Activated CD8-positive, alpha-beta T cell treated with anti-CD3 and anti-CD28 coated beads, Interleukin-2, amount 10 ng/mL, durations not matched to agents 7 days and 5 days (primary cell): ENCODE measurements around the gene NTMT2. TPM values are rescaled to one million over a fixed set of nuclear protein-coding genes. Genes with fewer than 3 reads are reported as not detected.
A peak's percentile ranks its signal among the peaks of the same experiment; 100 is the strongest.
"Not testable (repeated sequence)": the region's sequence is repeated elsewhere in the genome, so short reads cannot be mapped to it uniquely, and the experiment has no call there.

Experiments
- ATAC-seq: fragments of 150-1000 bp; cut with Tn5 transposase; one replicate; pipeline ENCODE4 v1.10.0; 2021; ENCODE audit warnings: moderate library complexity
- CTCF ChIA-PET: fragments of 350-600 bp; sonication (Branson Sonifier 250); formaldehyde crosslinking; loops from one replicate; lab custom pipeline; 2021; ENCODE audit warnings: antibody characterized with exemption; lab: Charles Lee
- POLR2A ChIA-PET: fragments of 350-600 bp; sonication (Branson Sonifier 250); formaldehyde crosslinking; loops from one replicate; lab custom pipeline; 2021; ENCODE audit warnings: antibody characterized with exemption; lab: Charles Lee
- DNase-seq: peaks from one replicate; pipeline ENCODE4 v3.0.0-alpha.2; 2020
- H3K27ac Mint-ChIP-seq: one replicate; pipeline ENCODE4 v1.8.0; 2021; ENCODE audit warnings: mild to moderate bottlenecking, mixed read lengths
- H3K27me3 Mint-ChIP-seq: one replicate; pipeline ENCODE4 v1.8.0; 2021; ENCODE audit warnings: low read depth, mixed read lengths
- H3K36me3 Mint-ChIP-seq: one replicate; pipeline ENCODE4 v1.8.0; 2021; ENCODE audit warnings: low read depth, mixed read lengths
- H3K4me1 Mint-ChIP-seq: one replicate; pipeline ENCODE4 v1.8.0; 2021; ENCODE audit warnings: low read depth, mixed read lengths
- H3K4me3 Mint-ChIP-seq: one replicate; pipeline ENCODE4 v1.8.0; 2021; ENCODE audit warnings: mild to moderate bottlenecking, mixed read lengths
- H3K9me3 Mint-ChIP-seq: one replicate; pipeline ENCODE4 v1.8.0; 2022; ENCODE audit warnings: mixed read lengths; ENCODE audit not compliant: insufficient read depth
- total RNA-seq, 2 experiments: library from RNA; stranded (reverse); gene quantifications; one replicate each; pipeline ENCODE4 v1.2.3, GENCODE V29; 2021

The NTMT2 gene
- total RNA-seq, 2 experiments from 2014 or later = not detected

DNA sequence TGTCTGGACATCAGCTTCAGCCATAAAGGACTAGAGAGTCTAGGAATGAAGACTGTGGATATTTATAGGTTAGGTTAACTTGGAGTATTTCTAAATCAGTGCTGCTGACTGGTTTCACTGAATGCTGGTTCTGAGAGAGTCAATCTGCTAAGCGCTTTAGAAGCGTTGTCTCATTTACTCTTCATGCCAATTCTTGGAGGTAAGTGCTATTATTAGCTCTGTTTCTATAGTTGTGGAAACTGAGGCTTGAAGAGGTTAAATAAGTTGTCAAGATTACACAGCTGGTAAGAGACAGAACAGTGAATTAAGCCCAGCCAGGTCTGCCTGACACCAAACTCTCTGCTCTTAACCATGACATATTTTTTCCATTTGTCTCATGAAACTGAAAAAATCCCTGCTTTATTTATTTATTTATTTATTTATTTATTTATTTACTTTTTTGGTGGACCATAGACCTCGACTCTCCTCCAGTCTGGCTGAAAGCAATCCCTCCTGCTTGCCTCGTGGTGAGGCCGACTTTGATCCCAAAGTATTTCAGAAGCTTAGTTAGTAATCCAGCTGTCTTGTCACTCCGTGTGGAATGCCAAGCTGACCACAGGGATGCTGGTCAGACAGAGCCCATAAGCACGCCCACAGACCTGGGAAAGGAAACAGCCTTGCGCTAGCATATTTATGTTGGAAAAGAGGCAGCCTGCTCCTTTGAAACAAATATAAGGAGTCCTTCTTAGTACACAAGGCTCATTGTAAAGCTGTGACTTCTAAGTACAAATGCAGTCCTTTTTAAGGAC is 16.9 kb downstream of the NTMT2 start:
- DNase-seq (no peak), ATAC-seq (no peak)
- ChIA-PET POLR2A (no interaction called here), CTCF (interaction anchor here (0.5 kb wide), 1 partner anchor 527 kb away, joined by 3 read pairs; no protein-coding TSS in a partner anchor)
- H3K9me3 Mint-ChIP-seq = no peaks in the 10 kb centered on the region
- H3K4me3 Mint-ChIP-seq = no peak overlapping the region
- no peaks in the 10 kb centered on the region for H3K4me1 Mint-ChIP-seq
- H3K27me3 Mint-ChIP-seq = no peaks in the 10 kb centered on the region
- H3K27ac Mint-ChIP-seq = no peak overlapping the region
- H3K36me3 Mint-ChIP-seq = no peaks in the 10 kb centered on the region

- Mint-ChIP-seq H3K4me3 (no peak overlapping the region), H3K27ac (no peak overlapping the region)
These were observed 18.5 kb downstream of the NTMT2 start for GRCh38 chr1:170164103-170164763.

GRCh38 chr1:170166518-170167180 is 20.9 kb downstream of the NTMT2 start:
- no peaks in the 10 kb centered on the region for H3K27me3 Mint-ChIP-seq
- no peak overlapping the region for H3K4me3 Mint-ChIP-seq
- H3K27ac Mint-ChIP-seq = no peak overlapping the region
- H3K9me3 Mint-ChIP-seq = peaks cover 3% of the 10 kb centered on the region
- no peaks in the 10 kb centered on the region for H3K36me3 Mint-ChIP-seq
- ATAC-seq (no peak), DNase-seq (no peak)
- POLR2A ChIA-PET = no interaction called here
- CTCF ChIA-PET = no interaction called here
- H3K4me1 Mint-ChIP-seq = peaks cover 5% of the 10 kb centered on the region

More at GRCh38 chr1:170164103-170164763, 18.5 kb downstream of the NTMT2 start:
- DNase-seq (no peak), ATAC-seq (no peak)
- Mint-ChIP-seq H3K27me3 (no peaks in the 10 kb centered on the region), H3K4me1 (peaks cover 5% of the 10 kb centered on the region), H3K36me3 (no peaks in the 10 kb centered on the region), H3K9me3 (no peaks in the 10 kb centered on the region)
- POLR2A ChIA-PET = no interaction called here
- CTCF ChIA-PET = no interaction called here

- ATAC-seq = no peak
- Mint-ChIP-seq H3K27ac (peak overlapping the region; percentile 62), H3K36me3 (no peaks in the 10 kb centered on the region), H3K4me3 (peak overlapping the region; percentile 45), H3K27me3 (peaks cover 2% of the 10 kb centered on the region), H3K4me1 (peaks cover 5% of the 10 kb centered on the region), H3K9me3 (peaks cover 8% of the 10 kb centered on the region)
- POLR2A ChIA-PET = no interaction called here
- CTCF ChIA-PET = no interaction called here
- no peak for DNase-seq
These were observed 22.5 kb downstream of the NTMT2 start for GRCh38 chr1:170168265-170168664.

DNA sequence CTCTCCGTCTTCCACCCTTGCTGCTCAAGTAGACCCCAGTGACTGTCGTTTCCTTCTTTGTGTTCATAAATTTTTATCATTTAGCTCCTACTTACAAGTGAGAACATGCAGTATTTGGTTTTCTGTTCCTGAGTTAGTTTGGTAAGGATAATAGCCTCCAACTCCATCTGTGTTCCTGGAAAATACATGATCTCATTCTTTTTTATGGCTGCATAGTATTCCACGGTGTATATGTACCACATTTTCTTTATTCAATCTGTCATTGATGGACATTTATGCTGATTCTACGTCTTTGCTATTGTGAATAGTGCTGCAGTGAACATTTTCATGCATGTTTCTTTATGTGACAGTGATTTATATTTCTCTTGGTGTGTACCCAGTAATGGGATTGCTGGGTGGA is 24.8 kb downstream of the NTMT2 start:
- H3K27me3 Mint-ChIP-seq, H3K4me1 Mint-ChIP-seq, ATAC-seq, H3K9me3 Mint-ChIP-seq, DNase-seq, H3K36me3 Mint-ChIP-seq, H3K4me3 Mint-ChIP-seq, POLR2A ChIA-PET, H3K27ac Mint-ChIP-seq: not testable (repeated sequence)
- CTCF ChIA-PET = interaction anchor here (0.6 kb wide), 1 partner anchor 223 kb away, joined by 3 read pairs; no protein-coding TSS in a partner anchor

GRCh38 chr1:170174395-170174794 is 28.6 kb downstream of the NTMT2 start:
- H3K4me1 Mint-ChIP-seq = no peaks in the 10 kb centered on the region
- DNase-seq (no peak), ATAC-seq (no peak)
- H3K9me3 Mint-ChIP-seq = peaks cover 8% of the 10 kb centered on the region
- H3K27ac Mint-ChIP-seq = no peak overlapping the region
- H3K27me3 Mint-ChIP-seq = peaks cover 9% of the 10 kb centered on the region
- no peak overlapping the region for H3K4me3 Mint-ChIP-seq
- CTCF ChIA-PET = no interaction called here
- H3K36me3 Mint-ChIP-seq = no peaks in the 10 kb centered on the region
- POLR2A ChIA-PET = no interaction called here

DNA sequence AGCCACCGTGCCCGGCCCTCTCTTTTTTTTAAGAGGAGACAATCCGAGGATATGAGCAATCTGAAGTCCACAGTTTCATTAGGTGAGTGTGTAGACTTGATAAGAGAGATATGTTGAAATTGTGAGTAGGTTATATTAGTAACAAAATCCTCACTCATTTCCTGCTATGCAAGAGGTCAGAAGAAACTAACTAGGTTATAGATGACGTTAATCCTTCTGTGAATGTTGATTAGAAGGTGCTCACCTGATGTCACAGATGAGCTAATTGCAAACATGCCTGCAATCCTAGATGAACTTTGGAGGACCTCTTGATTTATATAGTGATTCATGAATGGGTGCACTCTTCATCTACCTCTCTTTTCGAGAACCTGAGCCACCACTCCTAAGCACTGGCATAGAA is 29.3 kb downstream of the NTMT2 start:
- Mint-ChIP-seq H3K9me3 (peaks cover 8% of the 10 kb centered on the region), H3K4me3 (no peak overlapping the region), H3K27me3 (peaks cover 9% of the 10 kb centered on the region), H3K27ac (no peak overlapping the region), H3K36me3 (no peaks in the 10 kb centered on the region), H3K4me1 (no peaks in the 10 kb centered on the region)
- DNase-seq (no peak), ATAC-seq (no peak)
- POLR2A ChIA-PET = no interaction called here
- CTCF ChIA-PET = no interaction called here

GRCh38 chr1:170175484-170175883 is 29.7 kb downstream of the NTMT2 start:
- DNase-seq = no peak
- H3K4me1 Mint-ChIP-seq = no peaks in the 10 kb centered on the region
- ChIA-PET POLR2A (no interaction called here), CTCF (no interaction called here)
- H3K9me3 Mint-ChIP-seq = peaks cover 6% of the 10 kb centered on the region
- H3K36me3 Mint-ChIP-seq = no peaks in the 10 kb centered on the region
- H3K27me3 Mint-ChIP-seq = peaks cover 9% of the 10 kb centered on the region
- no peak overlapping the region for H3K27ac Mint-ChIP-seq
- ATAC-seq = no peak
- H3K4me3 Mint-ChIP-seq = no peak overlapping the region

- Mint-ChIP-seq H3K27me3 (peaks cover 9% of the 10 kb centered on the region), H3K4me1 (no peaks in the 10 kb centered on the region), H3K4me3 (no peak overlapping the region), H3K36me3 (no peaks in the 10 kb centered on the region), H3K9me3 (peaks cover 4% of the 10 kb centered on the region), H3K27ac (no peak overlapping the region)
- CTCF ChIA-PET = no interaction called here
- DNase-seq (no peak), ATAC-seq (no peak)
- POLR2A ChIA-PET = no interaction called here
These were observed 31.0 kb downstream of the NTMT2 start for GRCh38 chr1:170176772-170177171.

- ATAC-seq (no peak), DNase-seq (no peak)
- no peaks in the 10 kb centered on the region for H3K9me3 Mint-ChIP-seq
- H3K4me3 Mint-ChIP-seq = no peak overlapping the region
- no peaks in the 10 kb centered on the region for H3K36me3 Mint-ChIP-seq
- no peaks in the 10 kb centered on the region for H3K4me1 Mint-ChIP-seq
- H3K27me3 Mint-ChIP-seq = peaks cover 4% of the 10 kb centered on the region
- ChIA-PET CTCF (no interaction called here), POLR2A (no interaction called here)
- H3K27ac Mint-ChIP-seq = no peak overlapping the region
These were observed 36.7 kb downstream of the NTMT2 start for GRCh38 chr1:170182442-170182841.

DNA sequence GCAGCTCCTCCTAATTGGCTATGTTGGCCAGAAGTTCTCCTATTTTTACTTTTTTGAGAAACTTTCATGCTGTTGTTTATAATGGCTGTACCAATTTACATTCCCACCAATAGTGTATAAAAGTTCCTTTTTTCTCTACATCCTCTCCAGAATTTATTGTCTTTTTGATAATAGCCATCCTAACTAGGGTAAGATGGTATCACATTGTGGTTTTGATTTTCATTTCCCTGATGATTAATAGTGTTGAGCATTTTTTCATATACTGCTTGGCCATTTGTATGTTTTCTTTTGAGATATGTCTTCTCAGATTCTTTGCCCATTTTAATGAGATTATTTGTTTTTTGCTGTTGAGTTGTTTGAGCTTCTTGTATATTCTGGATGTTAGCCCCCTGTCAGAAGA is 46.8 kb downstream of the NTMT2 start:
- Mint-ChIP-seq H3K27ac (no peak overlapping the region), H3K36me3 (no peaks in the 10 kb centered on the region), H3K27me3 (peaks cover 7% of the 10 kb centered on the region), H3K4me1 (no peaks in the 10 kb centered on the region), H3K9me3 (no peaks in the 10 kb centered on the region), H3K4me3 (no peak overlapping the region)
- POLR2A ChIA-PET = no interaction called here
- DNase-seq (no peak), ATAC-seq (no peak)
- CTCF ChIA-PET = no interaction called here

GRCh38 chr1:170194451-170194850 is 48.7 kb downstream of the NTMT2 start:
- no peaks in the 10 kb centered on the region for H3K4me1 Mint-ChIP-seq
- POLR2A ChIA-PET = no interaction called here

More at GRCh38 chr1:170194451-170194850, 48.7 kb downstream of the NTMT2 start:
- Mint-ChIP-seq H3K27me3 (peaks cover 7% of the 10 kb centered on the region), H3K36me3 (no peaks in the 10 kb centered on the region), H3K27ac (no peak overlapping the region), H3K4me3 (no peak overlapping the region), H3K9me3 (no peaks in the 10 kb centered on the region)
- DNase-seq = no peak
- CTCF ChIA-PET = no interaction called here
- no peak for ATAC-seq
